NCI-H446 (cell line): ENCODE results near the gene CCDC146.

Experiments used
- DNase-seq, 2 experiments: peaks; one replicate each; lab custom pipeline; 2025; lab: John Stamatoyannopoulos, UW

The CCDC146 gene

DNA sequence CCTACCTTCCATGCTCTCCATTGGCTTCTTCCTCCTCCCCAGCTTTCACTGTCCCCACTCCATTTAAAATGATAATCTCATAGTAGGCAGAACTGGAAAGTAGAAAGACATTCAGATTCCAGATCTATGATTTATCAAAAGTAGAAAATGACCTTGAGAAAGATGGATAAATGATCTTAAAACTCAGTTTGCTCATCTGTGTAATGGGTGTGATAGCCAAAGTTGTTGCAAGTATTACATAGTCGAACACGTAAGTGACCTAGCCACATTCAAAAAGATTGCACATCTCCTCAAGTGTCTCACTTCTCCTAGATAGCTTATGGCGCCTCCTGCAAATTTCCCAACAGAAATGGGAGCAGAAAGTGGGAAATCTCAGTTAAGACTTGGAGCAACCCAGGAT is 167.0 kb downstream of the CCDC146 start:
- DNase-seq, result no peak

- DNase-seq, result no peak
Observed at GRCh38 chr7:77290425-77290824, 168.0 kb downstream of the CCDC146 start.

- DNase-seq, result no peak
Observed at GRCh38 chr7:77293046-77293445, 170.6 kb downstream of the CCDC146 start.

DNA sequence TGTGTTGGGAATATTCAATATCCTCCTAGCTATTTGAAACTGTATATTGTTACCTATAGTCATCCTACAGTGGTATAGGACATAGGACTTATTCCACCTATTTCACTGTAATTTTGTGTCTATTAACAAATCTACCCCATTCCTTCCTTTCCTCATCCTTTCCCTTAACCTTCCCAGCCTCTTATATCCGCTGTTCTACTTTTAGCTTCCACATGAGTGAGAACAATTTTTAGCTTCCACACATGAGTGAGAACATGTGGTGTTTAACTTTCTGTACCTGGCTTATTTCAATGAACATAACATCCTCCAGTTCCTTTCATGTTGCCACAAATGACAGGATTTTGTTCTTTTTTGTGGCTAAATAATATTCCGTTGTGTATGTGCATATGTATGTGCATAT is 173.1 kb downstream of the CCDC146 start:
- no peak for DNase-seq

DNA sequence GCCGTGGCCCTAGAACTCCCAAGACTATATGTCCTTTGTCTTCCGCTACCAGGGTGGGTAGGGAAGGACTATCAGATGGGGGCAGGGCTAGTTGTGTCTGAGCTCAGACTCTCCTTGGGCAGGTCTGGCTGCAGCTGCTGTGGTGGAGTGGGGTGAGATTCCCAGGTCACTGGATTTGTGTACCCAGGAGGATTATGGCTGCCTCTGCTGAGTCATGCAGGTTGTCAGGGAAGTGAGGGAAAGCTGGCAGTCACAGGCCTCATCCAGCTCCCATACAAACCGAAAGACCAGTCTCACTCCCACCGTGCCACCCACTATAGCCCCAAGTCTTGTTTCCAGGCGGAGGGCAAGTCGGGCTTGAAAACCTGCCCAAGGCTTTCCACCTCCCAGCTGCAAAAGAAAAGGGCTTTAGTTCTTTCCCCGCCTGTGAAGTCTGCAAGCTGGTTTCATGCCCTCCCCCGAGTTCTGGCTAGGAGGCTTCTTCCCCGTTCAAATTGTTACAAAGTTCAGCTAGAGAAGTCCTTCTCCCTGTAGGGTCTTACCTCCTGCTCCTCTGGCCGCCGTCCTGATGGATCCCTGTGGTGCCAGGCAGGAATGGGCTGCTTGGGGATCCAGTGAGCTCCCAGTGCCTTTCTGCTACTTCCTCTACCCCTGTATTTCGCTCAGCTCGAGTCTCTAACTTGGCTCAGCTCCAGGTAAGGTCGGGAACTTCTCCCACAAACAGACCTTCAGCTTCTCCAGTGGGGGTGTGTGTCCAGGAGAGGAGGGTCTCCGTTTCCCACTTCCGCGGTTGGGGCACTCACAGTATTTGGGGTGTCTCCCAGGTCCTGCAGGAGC is 184.0 kb downstream of the CCDC146 start:
- DNase-seq, result no peak

DNA sequence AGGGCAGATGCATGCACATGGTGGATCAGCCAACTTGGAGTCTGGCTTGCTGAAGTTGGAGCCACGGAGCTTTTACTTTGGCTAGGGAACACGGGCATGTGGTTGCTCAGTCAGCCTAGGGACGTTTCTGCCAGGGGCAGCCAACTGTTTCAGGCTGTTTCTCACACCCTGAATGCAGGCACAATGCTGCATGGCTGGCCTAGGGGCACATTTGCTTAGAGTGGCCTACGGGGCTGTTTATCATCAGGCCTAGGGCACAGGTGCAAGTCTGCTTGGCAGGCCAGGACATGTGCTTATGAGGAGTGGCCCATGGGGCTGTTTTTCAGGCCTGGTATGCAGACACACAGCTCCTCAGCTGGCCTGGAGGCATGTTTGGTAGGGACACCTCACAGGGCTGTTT is 186.4 kb downstream of the CCDC146 start:
- DNase-seq, result peak in 1 of 2 experiments; percentile 52

DNA sequence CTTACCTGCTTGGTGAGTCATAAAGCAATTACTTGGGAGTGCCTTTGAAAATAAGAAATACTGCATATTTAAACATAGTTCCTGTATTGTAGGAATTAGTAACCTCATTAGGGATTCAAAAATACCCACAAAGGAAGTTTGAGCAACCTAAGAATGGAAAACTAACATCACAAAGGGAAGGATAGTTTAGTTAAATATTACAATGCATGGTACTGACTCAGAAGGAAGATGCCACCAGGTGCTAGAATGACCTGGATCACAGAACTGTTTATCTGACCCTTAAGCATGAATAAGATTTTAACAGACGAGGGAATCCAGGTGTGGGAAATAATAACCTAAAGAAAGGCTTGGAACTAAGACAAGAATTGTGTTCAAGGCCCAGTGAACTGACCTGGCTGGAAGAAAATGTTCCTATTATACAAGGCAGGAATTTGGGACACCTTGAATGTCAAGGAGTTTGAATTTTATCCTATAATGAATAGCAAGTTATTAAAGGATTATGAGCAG is 187.4 kb downstream of the CCDC146 start:
- DNase-seq, result no peak

DNA sequence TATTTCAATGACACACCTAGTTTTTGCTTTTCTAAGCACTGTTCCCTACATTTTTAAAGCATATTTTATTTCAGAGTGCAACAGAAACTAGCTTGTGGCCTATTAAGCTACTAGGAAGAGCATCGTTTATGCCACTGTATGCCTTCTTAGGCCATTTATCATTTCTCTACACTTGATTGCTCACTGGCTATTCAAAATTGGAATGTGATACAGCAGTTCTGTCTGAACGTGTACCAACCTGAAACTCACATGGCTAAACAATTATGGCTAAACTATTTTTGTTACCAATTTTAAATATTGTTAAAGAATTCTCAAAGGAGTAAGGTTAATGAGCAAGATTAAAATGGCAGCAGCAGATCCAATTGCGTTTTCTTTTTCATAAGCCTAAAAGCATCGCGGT is 188.6 kb downstream of the CCDC146 start:
- DNase-seq, result no peak

GRCh38 chr7:77313085-77313484 is 190.7 kb downstream of the CCDC146 start:
- DNase-seq, result no peak

GRCh38 chr7:77313876-77314480 is 191.6 kb downstream of the CCDC146 start:
- no peak for DNase-seq

GRCh38 chr7:77315182-77315591 is 192.8 kb downstream of the CCDC146 start:
- DNase-seq, result no peak

GRCh38 chr7:77316219-77316978 is 194.0 kb downstream of the CCDC146 start:
- no peak for DNase-seq

DNA sequence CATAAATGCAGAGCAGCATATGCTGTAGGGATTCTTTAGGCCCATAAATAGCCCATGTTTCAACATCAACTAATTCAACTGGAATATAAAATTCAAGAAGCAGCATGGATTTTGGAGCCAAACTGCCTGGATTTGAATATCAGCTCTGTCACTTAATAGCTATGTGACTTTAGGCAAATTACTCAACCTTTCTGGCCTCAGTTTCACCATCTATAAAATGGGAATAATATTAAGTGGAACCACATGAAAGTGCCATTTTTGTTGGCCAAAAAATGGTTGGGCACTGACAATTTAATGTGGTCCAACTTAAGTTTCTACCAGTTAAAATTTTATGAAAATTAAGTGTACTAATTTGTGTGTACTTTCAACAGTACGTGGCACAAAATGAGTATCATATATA is 195.6 kb downstream of the CCDC146 start:
- DNase-seq, result no peak

- DNase-seq, result no peak
Observed at GRCh38 chr7:77320137-77320536, 197.7 kb downstream of the CCDC146 start.

DNA sequence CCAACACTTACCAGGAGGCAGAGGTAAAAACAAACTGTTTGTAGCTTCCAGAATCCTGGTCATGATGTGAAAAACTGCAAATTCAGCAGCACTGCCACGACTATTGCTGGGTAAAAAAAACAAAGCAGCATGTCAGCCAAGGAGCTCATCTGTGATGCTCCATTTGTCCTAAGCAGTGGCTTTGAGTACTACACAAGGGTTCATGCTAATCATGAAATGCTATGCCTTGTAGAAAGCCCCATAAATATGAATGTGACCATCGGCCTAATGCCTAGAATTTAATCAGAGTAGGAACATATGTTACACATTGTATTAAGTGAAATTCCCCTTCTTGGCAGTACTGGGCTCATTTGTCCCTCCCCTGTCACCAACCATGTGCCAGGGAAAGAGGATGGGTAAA is 198.3 kb downstream of the CCDC146 start:
- peak in 1 of 2 experiments; percentile 9 for DNase-seq

GRCh38 chr7:77321300-77321699 is 198.9 kb downstream of the CCDC146 start:
- DNase-seq, result no peak

DNA sequence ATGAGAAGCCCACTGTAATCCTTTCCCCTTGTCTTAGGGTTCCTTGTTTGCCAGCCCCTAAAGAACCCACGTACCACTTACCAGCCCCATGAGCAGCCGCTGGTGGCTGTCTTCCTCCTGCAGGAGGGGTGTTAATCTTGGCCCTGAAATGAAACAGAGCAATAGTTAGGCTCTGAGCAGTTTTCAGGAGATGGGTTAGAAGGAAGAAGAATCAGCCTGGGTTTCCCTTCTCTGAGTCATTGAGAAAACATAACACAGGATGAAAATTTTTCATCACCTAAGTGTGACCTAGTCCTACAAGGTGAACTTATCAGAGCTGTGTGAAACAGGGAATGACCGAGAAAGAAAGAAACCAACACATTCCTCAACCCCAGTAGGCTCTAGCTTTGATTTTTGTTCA is 203.7 kb downstream of the CCDC146 start:
- no peak for DNase-seq

- DNase-seq, result no peak
Observed at GRCh38 chr7:77327067-77327931, 204.9 kb downstream of the CCDC146 start.

DNA sequence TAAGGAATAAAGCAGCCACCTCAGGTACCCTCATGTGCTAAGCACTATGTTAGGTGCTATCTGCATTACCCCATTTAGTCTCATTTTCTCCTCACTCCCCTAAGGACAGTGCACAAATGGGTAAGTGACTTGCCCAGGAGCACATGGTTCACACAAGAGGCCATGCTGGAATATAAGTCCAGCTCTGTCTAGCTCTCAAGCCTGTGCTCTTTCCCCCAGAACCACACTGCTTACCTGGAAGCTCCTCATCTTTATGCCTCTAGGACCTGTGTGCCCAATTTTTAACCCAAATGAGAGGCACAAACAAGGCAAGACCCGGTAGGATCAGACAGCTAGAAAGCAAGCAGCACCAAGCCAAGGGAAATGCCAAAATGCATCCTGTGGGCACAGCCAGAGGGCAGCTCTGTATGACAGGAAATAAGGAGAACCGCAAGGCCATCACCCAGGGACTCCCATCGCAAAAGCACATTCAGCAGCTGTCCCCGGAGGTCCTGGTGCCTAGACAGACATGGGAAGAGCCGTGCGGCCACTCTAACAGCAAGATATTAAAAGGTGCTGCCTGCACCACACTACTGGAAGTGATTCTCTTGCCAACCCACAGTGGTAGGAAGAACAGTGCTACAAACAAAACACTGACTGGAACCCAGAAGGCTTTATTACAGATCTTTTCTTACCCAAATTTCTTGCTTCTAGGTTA is 205.7 kb downstream of the CCDC146 start:
- DNase-seq, result no peak

GRCh38 chr7:77328669-77329068 is 206.3 kb downstream of the CCDC146 start:
- no peak for DNase-seq
